Activated CD8-positive, alpha-beta T cell treated with anti-CD3 and anti-CD28 coated beads for 36 hours (primary cell): ENCODE data around the gene CPEB3. TPM values are rescaled to one million over a fixed set of nuclear protein-coding genes. Genes with fewer than 3 reads are reported as not detected.

Source experiments
- ATAC-seq: fragments of 200-7000 bp; cut with Tn5 transposase; one replicate; pipeline ENCODE4 v1.10.0; 2021; ENCODE audit warnings: mild to moderate bottlenecking, moderate library complexity
- CTCF ChIA-PET: fragments of 350-600 bp; sonication (Branson Sonifier 250); formaldehyde crosslinking; loops from one replicate; lab custom pipeline; 2021; ENCODE audit warnings: antibody characterized with exemption; lab: Charles Lee
- POLR2A ChIA-PET: fragments of 350-600 bp; sonication (Branson Sonifier 250); formaldehyde crosslinking; loops from one replicate; lab custom pipeline; 2021; ENCODE audit warnings: antibody characterized with exemption; lab: Charles Lee
- DNase-seq: peaks from one replicate; pipeline ENCODE4 v3.0.0-alpha.2; 2020
- H3K27ac Mint-ChIP-seq: one replicate; pipeline ENCODE4 v1.8.0; 2021; ENCODE audit warnings: mild to moderate bottlenecking, mixed read lengths
- H3K27me3 Mint-ChIP-seq: one replicate; pipeline ENCODE4 v1.8.0; 2021; ENCODE audit warnings: mixed read lengths
- H3K36me3 Mint-ChIP-seq: one replicate; pipeline ENCODE4 v1.8.0; 2021; ENCODE audit warnings: low read depth, mixed read lengths
- H3K4me1 Mint-ChIP-seq: one replicate; pipeline ENCODE4 v1.8.0; 2021; ENCODE audit warnings: low read depth, mixed read lengths
- H3K4me3 Mint-ChIP-seq: one replicate; pipeline ENCODE4 v1.8.0; 2021; ENCODE audit warnings: mild to moderate bottlenecking, moderate library complexity, mixed read lengths
- H3K9me3 Mint-ChIP-seq: one replicate; pipeline ENCODE4 v1.8.0; 2021; ENCODE audit warnings: mixed read lengths
- CTCF ChIP-seq: fragments of 200-600 bp; IDR thresholded peaks from one replicate; pipeline ENCODE4 v1.8.0; 2022; ENCODE audit warnings: antibody characterized with exemption, mild to moderate bottlenecking
- intact Hi-C: fragments of 100-400 bp; cut with micrococcal nuclease; formaldehyde crosslinking; loops from one replicate; pipeline ENCODE4 v1.10.0; 2022
- total RNA-seq, 2 experiments: library from RNA; stranded (reverse); gene quantifications; one replicate each; pipeline ENCODE4 v1.2.3, GENCODE V29; 2021

Gene CPEB3
- total RNA-seq, 2 experiments from 2014 or later: 1.8 to 2.2 TPM

- Mint-ChIP-seq H3K9me3 (no peaks in the 10 kb centered on the region), H3K4me1 (peaks cover 4% of the 10 kb centered on the region), H3K36me3 (no peaks in the 10 kb centered on the region), H3K27me3 (no peaks in the 10 kb centered on the region), H3K27ac (no peak overlapping the region), H3K4me3 (no peak overlapping the region)
- intact Hi-C loops: loop anchor here (5.0 kb wide), 2 partner anchors 204 to 349 kb away; partner anchors contain the start of genes CPEB3 and MARCHF5
- ATAC-seq: peak; percentile 99
- peak; percentile 78 for DNase-seq
- ChIA-PET POLR2A (no interaction called here), CTCF (interaction anchor here (0.6 to 1.4 kb wide), 18 partner anchors 9 to 384 kb away, joined by 3 to 9 read pairs (median 3); partner anchors contain the start of genes CPEB3 and MARCHF5)
- peak; percentile 74 for TF ChIP-seq CTCF
Measured at GRCh38 chr10:92087750-92088395, 203.0 kb downstream of the CPEB3 start.

- H3K4me3 Mint-ChIP-seq: no peak overlapping the region
- POLR2A ChIA-PET: no interaction called here
- no peaks in the 10 kb centered on the region for H3K27me3 Mint-ChIP-seq
- H3K9me3 Mint-ChIP-seq: no peaks in the 10 kb centered on the region
- CTCF ChIA-PET: no interaction called here
- H3K36me3 Mint-ChIP-seq: peaks cover 4% of the 10 kb centered on the region
- no peak for DNase-seq
- peaks cover 2% of the 10 kb centered on the region for H3K4me1 Mint-ChIP-seq
- TF ChIP-seq CTCF: no peak
- no peak overlapping the region for H3K27ac Mint-ChIP-seq
- intact Hi-C loops: no loop called here
- no peak for ATAC-seq
Measured at GRCh38 chr10:92082583-92083280, 208.1 kb downstream of the CPEB3 start.

GRCh38 chr10:92081641-92082040 is 209.2 kb downstream of the CPEB3 start:
- Mint-ChIP-seq H3K36me3 (peaks cover 4% of the 10 kb centered on the region), H3K9me3 (no peaks in the 10 kb centered on the region), H3K27ac (no peak overlapping the region), H3K4me1 (no peaks in the 10 kb centered on the region), H3K4me3 (no peak overlapping the region), H3K27me3 (no peaks in the 10 kb centered on the region)
- no peak for TF ChIP-seq CTCF
- DNase-seq (no peak), ATAC-seq (no peak)
- ChIA-PET CTCF (no interaction called here), POLR2A (no interaction called here)
- intact Hi-C loops: no loop called here

GRCh38 chr10:92080244-92080643 is 210.6 kb downstream of the CPEB3 start:
- CTCF ChIA-PET: no interaction called here
- DNase-seq: no peak
- H3K4me3 Mint-ChIP-seq: no peak overlapping the region
- H3K27me3 Mint-ChIP-seq: no peaks in the 10 kb centered on the region
- peaks cover 4% of the 10 kb centered on the region for H3K36me3 Mint-ChIP-seq
- no peak for ATAC-seq
- no peak for TF ChIP-seq CTCF
- POLR2A ChIA-PET: no interaction called here
- H3K4me1 Mint-ChIP-seq: no peaks in the 10 kb centered on the region
- H3K9me3 Mint-ChIP-seq: no peaks in the 10 kb centered on the region
- H3K27ac Mint-ChIP-seq: no peak overlapping the region
- intact Hi-C loops: no loop called here

- H3K36me3 Mint-ChIP-seq: peaks cover 4% of the 10 kb centered on the region
- DNase-seq: no peak
- H3K27ac Mint-ChIP-seq: no peak overlapping the region
- no peaks in the 10 kb centered on the region for H3K9me3 Mint-ChIP-seq
- no peak for TF ChIP-seq CTCF
- ChIA-PET POLR2A (no interaction called here), CTCF (interaction anchor here (1.2 kb wide), 1 partner anchor 9 kb away, joined by 4 read pairs; no protein-coding TSS in a partner anchor)
- H3K4me3 Mint-ChIP-seq: no peak overlapping the region
- intact Hi-C loops: no loop called here
- no peaks in the 10 kb centered on the region for H3K27me3 Mint-ChIP-seq
- no peaks in the 10 kb centered on the region for H3K4me1 Mint-ChIP-seq
- no peak for ATAC-seq
Measured at GRCh38 chr10:92079003-92079402, 211.9 kb downstream of the CPEB3 start.
